ENCODE data around the gene PLOD1.

PLOD1 gene

GRCh38 chr1:12022036-12022435, 87.5 kb downstream of the PLOD1 start:
- DNase-seq (ENCODE audit: low read depth), result no peak
- no peak overlapping the region for H3K4me3 ChIP-seq (ENCODE audit: low read depth, low read length)
- TF ChIP-seq CTCF (IDR thresholded peaks at IDR 0.05; ENCODE audit: low read depth, low read length) (no peak), POLR2A (IDR thresholded peaks at IDR 0.05; ENCODE audit: extremely low read depth, insufficient read length) (no peak), MYC (IDR thresholded peaks at IDR 0.05; ENCODE audit: low read depth, low read length) (no peak), MAX (IDR thresholded peaks at IDR 0.05; ENCODE audit: low read depth, low read length) (no peak)
